Endothelial cell of umbilical vein (primary cell): ENCODE measurements around the gene DIAPH1.

ENCODE experiments used
- EZH2 ChIP-seq: IDR thresholded peaks from 2 replicates; pipeline ENCODE4 v1.6.1; 2012; ENCODE audit warnings: borderline replicate concordance, low read depth, mild to moderate bottlenecking, moderate library complexity, low read length, inconsistent platforms; ENCODE audit not compliant: severe bottlenecking
- FOS ChIP-seq: IDR thresholded peaks from 2 replicates; pipeline ENCODE4 v1.6.1; 2011; ENCODE audit warnings: mild to moderate bottlenecking, low read length, moderate library complexity, borderline replicate concordance; ENCODE audit not compliant: insufficient read depth
- POLR2A ChIP-seq: IDR thresholded peaks from 2 replicates; pipeline ENCODE4 v1.6.1; 2012; ENCODE audit warnings: low read depth, mild to moderate bottlenecking, control low read depth, low read length
- POLR2AphosphoS5 ChIP-seq: IDR thresholded peaks from 2 replicates; pipeline ENCODE4 v1.6.1; 2012; ENCODE audit warnings: low read depth, mild to moderate bottlenecking, control low read depth, low read length, moderate library complexity; ENCODE audit not compliant: insufficient read depth
- TF ChIP-seq, protein P1 (sequence below), 2 donors: IDR thresholded peaks; 1 replicate in 1 of 2; 2 replicates in 1 of 2; pipeline ENCODE4 v1.5.1; 2011; ENCODE audit warnings: low read length in 2 of 2, mild to moderate bottlenecking in 2 of 2, moderate library complexity in 2 of 2, control low read depth in 1 of 2, inconsistent platforms in 1 of 2, low read depth in 1 of 2; ENCODE audit not compliant: insufficient read depth in 1 of 2; ENCODE audit errors: extremely low read depth in 1 of 2
- TF ChIP-seq, protein P2 (sequence below): IDR thresholded peaks from 2 replicates; pipeline ENCODE4 v1.6.1; 2011; ENCODE audit not compliant: insufficient read depth, insufficient read length

DNA sequence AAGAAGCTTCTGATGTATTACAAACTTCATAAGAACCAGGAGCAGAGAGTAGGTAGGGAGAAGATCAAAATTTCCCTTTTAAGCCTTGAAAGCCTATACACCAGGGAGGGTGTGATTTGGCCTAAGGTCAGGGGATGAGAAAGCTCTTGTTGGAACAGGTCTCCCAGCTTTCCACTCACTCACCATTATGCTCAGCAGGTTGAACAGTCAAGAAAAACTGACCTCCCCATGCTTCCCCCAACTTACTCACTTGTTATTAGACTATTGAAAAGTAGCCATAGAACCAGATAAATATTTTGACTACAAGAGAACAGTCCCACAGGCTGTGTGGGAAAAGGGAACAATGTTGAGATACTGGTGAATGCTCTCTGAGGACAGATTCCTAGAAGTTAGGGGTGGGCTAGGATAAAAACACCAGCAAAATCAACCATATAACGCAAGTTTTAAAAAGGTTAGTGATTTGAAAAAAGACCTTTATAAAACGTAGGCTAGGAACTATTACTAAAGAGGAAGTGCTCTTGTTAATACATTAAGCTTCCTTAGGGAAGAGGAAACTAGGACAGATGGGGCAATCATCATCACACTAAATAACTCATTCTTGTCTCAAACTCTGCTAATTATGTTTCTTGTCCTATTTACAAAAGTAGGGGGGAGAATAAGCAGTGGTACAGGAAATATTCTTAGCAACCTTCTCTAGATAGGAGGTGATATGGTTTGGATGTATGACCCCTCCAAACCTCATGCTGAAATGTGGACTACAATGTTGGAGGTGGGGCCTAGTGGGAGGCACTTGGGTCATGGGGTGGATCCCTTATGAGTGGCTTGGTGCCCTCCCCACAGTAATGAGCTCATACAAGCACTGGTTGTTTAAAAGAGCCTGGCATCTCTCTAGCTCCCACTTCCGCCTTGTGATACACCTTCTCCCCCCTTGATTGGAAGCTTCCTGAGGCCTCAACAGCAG, 98.9 kb downstream of the DIAPH1 start:
- TF ChIP-seq, protein P1, sequence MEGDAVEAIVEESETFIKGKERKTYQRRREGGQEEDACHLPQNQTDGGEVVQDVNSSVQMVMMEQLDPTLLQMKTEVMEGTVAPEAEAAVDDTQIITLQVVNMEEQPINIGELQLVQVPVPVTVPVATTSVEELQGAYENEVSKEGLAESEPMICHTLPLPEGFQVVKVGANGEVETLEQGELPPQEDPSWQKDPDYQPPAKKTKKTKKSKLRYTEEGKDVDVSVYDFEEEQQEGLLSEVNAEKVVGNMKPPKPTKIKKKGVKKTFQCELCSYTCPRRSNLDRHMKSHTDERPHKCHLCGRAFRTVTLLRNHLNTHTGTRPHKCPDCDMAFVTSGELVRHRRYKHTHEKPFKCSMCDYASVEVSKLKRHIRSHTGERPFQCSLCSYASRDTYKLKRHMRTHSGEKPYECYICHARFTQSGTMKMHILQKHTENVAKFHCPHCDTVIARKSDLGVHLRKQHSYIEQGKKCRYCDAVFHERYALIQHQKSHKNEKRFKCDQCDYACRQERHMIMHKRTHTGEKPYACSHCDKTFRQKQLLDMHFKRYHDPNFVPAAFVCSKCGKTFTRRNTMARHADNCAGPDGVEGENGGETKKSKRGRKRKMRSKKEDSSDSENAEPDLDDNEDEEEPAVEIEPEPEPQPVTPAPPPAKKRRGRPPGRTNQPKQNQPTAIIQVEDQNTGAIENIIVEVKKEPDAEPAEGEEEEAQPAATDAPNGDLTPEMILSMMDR (IDR thresholded peaks at IDR 0.05; ENCODE audit: extremely low read depth in 1 of 2, insufficient read depth in 1 of 2, low read depth in 1 of 2, low read length in 2 of 2), result no peak
- TF ChIP-seq POLR2AphosphoS5, result no peak
- no peak for TF ChIP-seq POLR2A
- no peak for TF ChIP-seq EZH2
- no peak for TF ChIP-seq FOS
- TF ChIP-seq, protein P2, sequence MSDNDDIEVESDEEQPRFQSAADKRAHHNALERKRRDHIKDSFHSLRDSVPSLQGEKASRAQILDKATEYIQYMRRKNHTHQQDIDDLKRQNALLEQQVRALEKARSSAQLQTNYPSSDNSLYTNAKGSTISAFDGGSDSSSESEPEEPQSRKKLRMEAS, result no peak
